OCI-LY7 (cell line): ENCODE results near the gene ADARB2. TPM values are rescaled to one million over a fixed set of nuclear protein-coding genes. Genes with fewer than 3 reads are reported as not detected.

ENCODE experiments used
- BruUV-seq: library from RNA; stranded (reverse); fragments of 400-500 nt; replicated peaks from 2 replicates; lab custom pipeline; 2021; lab: Mats Ljungman, UMichigan
- CTCF ChIA-PET: fragments of 300-600 bp; sonication (Branson Sonifier 250); formaldehyde crosslinking; loops from one replicate; lab custom pipeline; 2022; ENCODE audit warnings: antibody characterized with exemption; ENCODE audit not compliant: unreplicated experiment; lab: Charles Lee
- POLR2A ChIA-PET: fragments of 300-600 bp; sonication (Branson Sonifier 250); formaldehyde crosslinking; loops from one replicate; lab custom pipeline; 2022; ENCODE audit warnings: antibody characterized with exemption; lab: Charles Lee
- DNase-seq: peaks from one replicate; pipeline ENCODE4 v3.0.0-alpha.2; 2015; ENCODE audit warnings: low spot score
- H2AFZ ChIP-seq: fragments of 200-600 bp; sonication (generic), shearing (Covaris generic); 2 replicates; pipeline ENCODE4 v1.6.1; 2014; ENCODE audit warnings: mild to moderate bottlenecking, antibody characterized with exemption, low read length, moderate library complexity
- H3K27ac ChIP-seq: fragments of 200-600 bp; sonication (generic); 2 replicates; pipeline ENCODE4 v1.5.1; 2014; ENCODE audit warnings: mixed run types, low read depth, mild to moderate bottlenecking, moderate library complexity, low read length, inconsistent platforms; ENCODE audit not compliant: poor library complexity, severe bottlenecking
- H3K36me3 ChIP-seq: fragments of 200-600 bp; sonication (generic); 2 replicates; pipeline ENCODE4 v1.6.1; 2014; ENCODE audit warnings: mild to moderate bottlenecking, antibody characterized with exemption, low read length, moderate library complexity, mixed read lengths; ENCODE audit not compliant: insufficient read depth
- H3K4me1 ChIP-seq: fragments of 200-600 bp; sonication (generic); 2 replicates; pipeline ENCODE4 v1.5.1; 2014; ENCODE audit warnings: mild to moderate bottlenecking, low read length; ENCODE audit not compliant: insufficient read depth, poor library complexity, severe bottlenecking
- H3K4me2 ChIP-seq: fragments of 200-600 bp; sonication (generic); 2 replicates; pipeline ENCODE4 v1.6.1; 2014; ENCODE audit warnings: mild to moderate bottlenecking, low read length
- H3K4me3 ChIP-seq: fragments of 200-600 bp; sonication (generic); 2 replicates; pipeline ENCODE4 v1.5.1; 2014; ENCODE audit warnings: mild to moderate bottlenecking, low read depth, low read length; ENCODE audit not compliant: poor library complexity, severe bottlenecking
- H3K79me2 ChIP-seq: fragments of 200-600 bp; sonication (generic); 2 replicates; pipeline ENCODE4 v1.6.1; 2016; ENCODE audit warnings: low read depth, mild to moderate bottlenecking, low read length, moderate library complexity, mixed read lengths; ENCODE audit not compliant: insufficient read depth
- H3K9me2 ChIP-seq: fragments of 200-600 bp; sonication (generic); 2 replicates; pipeline ENCODE4 v1.6.1; 2016; ENCODE audit warnings: mild to moderate bottlenecking, low read length, mixed read lengths; ENCODE audit not compliant: insufficient read depth
- H3K9me3 ChIP-seq: fragments of 200-600 bp; sonication (generic); 2 replicates; pipeline ENCODE4 v1.6.1; 2014; ENCODE audit warnings: mild to moderate bottlenecking, mixed run types, low read length, mixed read lengths
- H4K20me1 ChIP-seq: fragments of 200-600 bp; sonication (generic); 2 replicates; pipeline ENCODE4 v1.6.1; 2014; ENCODE audit warnings: mild to moderate bottlenecking, antibody characterized with exemption, low read length, moderate library complexity, mixed read lengths; ENCODE audit not compliant: insufficient read depth
- EZH2phosphoT487 ChIP-seq: fragments of 200-600 bp; sonication (generic); IDR thresholded peaks from 2 replicates; pipeline ENCODE4 v1.6.1; 2018; ENCODE audit warnings: low read depth, borderline replicate concordance, mild to moderate bottlenecking, mixed run types, antibody characterized with exemption, low read length, moderate library complexity, mixed read lengths
- intact Hi-C: fragments of 100-400 bp; cut with micrococcal nuclease; formaldehyde crosslinking; loops from one replicate; pipeline ENCODE4 v1.10.0; 2022; ENCODE audit not compliant: unreplicated experiment
- total RNA-seq, 2 experiments: library from RNA; depleted of rRNA in 1 of 2; stranded (reverse); fragments of >200 nt in 1 of 2; shearing (Covaris generic) in 1 of 2; gene quantifications; 2 replicates each; pipeline ENCODE4 v1.2.3, GENCODE V29; 2014 to 2022
- TF ChIP-seq, protein P1 (sequence below): fragments of 200-600 bp; sonication (generic); conservative IDR thresholded peaks from 2 replicates; pipeline ENCODE4 v1.5.1; 2014; ENCODE audit warnings: mild to moderate bottlenecking, antibody characterized with exemption, low read length, moderate library complexity, mixed read lengths

ADARB2 gene
- total RNA-seq, 2 experiments from 2014 or later = 0.03 TPM; not detected in 1

DNA sequence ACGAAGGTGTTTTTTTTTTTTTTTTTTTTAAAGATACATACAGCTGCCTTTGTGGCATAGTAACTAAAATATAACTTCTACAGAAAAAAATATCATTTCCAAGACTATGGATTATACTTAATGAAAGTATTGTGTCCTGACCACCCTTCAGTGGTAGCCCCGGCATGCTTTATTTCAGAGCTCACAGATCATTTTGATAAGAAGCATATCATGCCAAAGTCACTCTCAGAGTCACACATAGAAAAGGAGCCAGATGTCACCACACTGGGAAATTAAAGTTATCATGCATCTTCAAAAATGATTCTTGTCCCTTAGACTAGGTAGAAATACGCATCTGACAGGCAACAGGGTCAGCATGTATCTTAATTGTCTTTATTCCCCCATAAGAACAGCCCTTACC lies 3.0 kb downstream of the ADARB2 start:
- ChIA-PET POLR2A (interaction anchor here (0.5 to 0.6 kb wide), 2 partner anchors 363 to 766 kb away, joined by 3 to 4 read pairs; no protein-coding TSS in a partner anchor), CTCF (no interaction called here)
- Histone ChIP-seq H3K79me2 (no peaks in the 10 kb centered on the region), H3K9me2 (no peaks in the 10 kb centered on the region), H3K36me3 (no peaks in the 10 kb centered on the region), H3K4me3 (no peak overlapping the region), H3K9me3 (no peaks in the 10 kb centered on the region), H3K4me1 (no peaks in the 10 kb centered on the region), H3K4me2 (no peak overlapping the region), H2AFZ (no peak overlapping the region), H3K27ac (no peak overlapping the region), H4K20me1 (no peaks in the 10 kb centered on the region)
- intact Hi-C loops = no loop called here
- BruUV-seq = no TSS peak
- no peak for DNase-seq
- TF ChIP-seq, protein P1, sequence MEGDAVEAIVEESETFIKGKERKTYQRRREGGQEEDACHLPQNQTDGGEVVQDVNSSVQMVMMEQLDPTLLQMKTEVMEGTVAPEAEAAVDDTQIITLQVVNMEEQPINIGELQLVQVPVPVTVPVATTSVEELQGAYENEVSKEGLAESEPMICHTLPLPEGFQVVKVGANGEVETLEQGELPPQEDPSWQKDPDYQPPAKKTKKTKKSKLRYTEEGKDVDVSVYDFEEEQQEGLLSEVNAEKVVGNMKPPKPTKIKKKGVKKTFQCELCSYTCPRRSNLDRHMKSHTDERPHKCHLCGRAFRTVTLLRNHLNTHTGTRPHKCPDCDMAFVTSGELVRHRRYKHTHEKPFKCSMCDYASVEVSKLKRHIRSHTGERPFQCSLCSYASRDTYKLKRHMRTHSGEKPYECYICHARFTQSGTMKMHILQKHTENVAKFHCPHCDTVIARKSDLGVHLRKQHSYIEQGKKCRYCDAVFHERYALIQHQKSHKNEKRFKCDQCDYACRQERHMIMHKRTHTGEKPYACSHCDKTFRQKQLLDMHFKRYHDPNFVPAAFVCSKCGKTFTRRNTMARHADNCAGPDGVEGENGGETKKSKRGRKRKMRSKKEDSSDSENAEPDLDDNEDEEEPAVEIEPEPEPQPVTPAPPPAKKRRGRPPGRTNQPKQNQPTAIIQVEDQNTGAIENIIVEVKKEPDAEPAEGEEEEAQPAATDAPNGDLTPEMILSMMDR = no peak
- TF ChIP-seq EZH2phosphoT487 = no peak

- H3K27ac ChIP-seq = no peak overlapping the region
- BruUV-seq = no TSS peak
- H3K4me1 ChIP-seq = no peaks in the 10 kb centered on the region
- H4K20me1 ChIP-seq = no peaks in the 10 kb centered on the region
- CTCF ChIA-PET = no interaction called here
- no peaks in the 10 kb centered on the region for H3K9me3 ChIP-seq
- H3K4me2 ChIP-seq = no peak overlapping the region
- H3K36me3 ChIP-seq = no peaks in the 10 kb centered on the region
- no peak for DNase-seq
- H3K4me3 ChIP-seq = no peak overlapping the region
- no peaks in the 10 kb centered on the region for H3K79me2 ChIP-seq
- POLR2A ChIA-PET = interaction anchor here (0.5 kb wide), 1 partner anchor 363 kb away, joined by 3 read pairs; no protein-coding TSS in a partner anchor
- TF ChIP-seq, protein P1 = no peak
- TF ChIP-seq EZH2phosphoT487 = no peak
- H2AFZ ChIP-seq = no peak overlapping the region
- intact Hi-C loops = no loop called here
- no peaks in the 10 kb centered on the region for H3K9me2 ChIP-seq
Measured at GRCh38 chr10:1733720-1734119, 3.6 kb downstream of the ADARB2 start.

DNA sequence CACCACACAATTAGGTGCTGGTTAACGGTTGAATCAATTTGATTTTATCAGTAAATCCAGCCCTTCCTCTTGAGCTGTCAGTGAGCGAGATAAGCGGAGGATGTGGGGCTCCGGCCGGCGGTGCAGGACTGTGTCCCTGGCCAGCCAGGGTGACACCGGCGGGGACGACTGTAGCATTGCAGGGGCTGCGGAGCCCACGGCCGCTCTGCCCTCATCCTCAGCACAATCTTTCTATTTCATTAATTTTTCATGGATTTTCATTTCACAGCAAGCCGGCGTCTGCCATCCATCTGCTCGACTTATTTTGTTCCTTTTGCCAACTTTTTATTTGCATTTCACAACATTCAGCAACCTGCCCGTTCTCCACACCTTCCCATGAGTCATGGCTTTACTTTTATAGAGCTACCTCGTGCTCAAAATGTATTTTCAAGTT lies 4.7 kb downstream of the ADARB2 start:
- Histone ChIP-seq H3K9me3 (no peaks in the 10 kb centered on the region), H3K36me3 (no peaks in the 10 kb centered on the region), H2AFZ (no peak overlapping the region), H3K4me1 (no peaks in the 10 kb centered on the region), H3K4me2 (no peak overlapping the region), H3K27ac (no peak overlapping the region), H4K20me1 (no peaks in the 10 kb centered on the region), H3K9me2 (no peaks in the 10 kb centered on the region), H3K4me3 (no peak overlapping the region), H3K79me2 (no peaks in the 10 kb centered on the region)
- no peak for TF ChIP-seq EZH2phosphoT487
- TF ChIP-seq, protein P1 = no peak
- no TSS peak for BruUV-seq
- DNase-seq = no peak
- ChIA-PET POLR2A (interaction anchor here (0.9 kb wide), 1 partner anchor 646 kb away, joined by 3 read pairs; no protein-coding TSS in a partner anchor), CTCF (no interaction called here)
- intact Hi-C loops = no loop called here
